ENCODE results near the gene HPS3.
"Not testable (repeated sequence)": the region's sequence is repeated elsewhere in the genome, so short reads cannot be mapped to it uniquely, and the experiment has no call there.

DNA sequence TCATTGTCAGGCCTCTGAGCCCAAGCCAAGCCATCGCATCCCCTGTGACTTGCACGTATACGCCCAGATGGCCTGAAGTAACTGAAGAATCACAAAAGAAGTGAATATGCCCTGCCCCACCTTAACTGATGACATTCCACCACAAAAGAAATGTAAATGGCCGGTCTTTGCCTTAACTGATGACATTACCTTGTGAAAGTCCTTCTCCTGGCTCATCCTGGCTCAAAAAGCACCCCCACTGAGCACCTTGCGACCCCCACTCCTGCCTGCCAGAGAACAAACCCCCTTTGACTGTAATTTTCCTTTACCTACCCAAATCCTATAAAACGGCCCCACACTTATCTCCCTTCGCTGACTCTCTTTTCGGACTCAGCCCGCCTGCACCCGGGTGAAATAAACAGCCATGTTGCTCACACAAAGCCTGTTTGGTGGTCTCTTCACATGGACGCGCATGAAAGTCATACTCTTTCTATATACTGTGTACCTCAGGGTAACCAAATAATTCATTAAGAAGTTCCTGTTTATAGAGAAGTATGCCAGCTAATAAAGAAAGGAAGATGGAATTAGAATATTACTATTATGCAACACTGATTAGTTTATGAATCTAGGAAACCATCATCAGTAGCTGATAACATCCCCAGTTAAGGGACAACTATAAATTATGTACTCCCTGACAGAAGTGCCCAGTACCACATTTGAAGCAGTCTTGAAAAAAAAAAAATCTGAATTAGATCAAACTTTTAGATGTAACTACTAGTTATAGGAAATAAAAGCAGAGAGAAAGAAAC is 67.6 kb downstream of the HPS3 start:
- TF ChIP-seq EZH2 (IDR thresholded peaks at IDR 0.05; ENCODE audit: insufficient read depth, poor library complexity, severe bottlenecking); EZH2phosphoT487 (IDR thresholded peaks at IDR 0.05; ENCODE audit: insufficient read depth, low read depth): not testable (repeated sequence)
